ENCODE data around the gene PSMG1. TPM values are rescaled to one million over a fixed set of nuclear protein-coding genes. Genes with fewer than 3 reads are reported as not detected.

PSMG1 gene
- total RNA-seq, 1 donor from 2014 or later = 23.7 TPM

DNA sequence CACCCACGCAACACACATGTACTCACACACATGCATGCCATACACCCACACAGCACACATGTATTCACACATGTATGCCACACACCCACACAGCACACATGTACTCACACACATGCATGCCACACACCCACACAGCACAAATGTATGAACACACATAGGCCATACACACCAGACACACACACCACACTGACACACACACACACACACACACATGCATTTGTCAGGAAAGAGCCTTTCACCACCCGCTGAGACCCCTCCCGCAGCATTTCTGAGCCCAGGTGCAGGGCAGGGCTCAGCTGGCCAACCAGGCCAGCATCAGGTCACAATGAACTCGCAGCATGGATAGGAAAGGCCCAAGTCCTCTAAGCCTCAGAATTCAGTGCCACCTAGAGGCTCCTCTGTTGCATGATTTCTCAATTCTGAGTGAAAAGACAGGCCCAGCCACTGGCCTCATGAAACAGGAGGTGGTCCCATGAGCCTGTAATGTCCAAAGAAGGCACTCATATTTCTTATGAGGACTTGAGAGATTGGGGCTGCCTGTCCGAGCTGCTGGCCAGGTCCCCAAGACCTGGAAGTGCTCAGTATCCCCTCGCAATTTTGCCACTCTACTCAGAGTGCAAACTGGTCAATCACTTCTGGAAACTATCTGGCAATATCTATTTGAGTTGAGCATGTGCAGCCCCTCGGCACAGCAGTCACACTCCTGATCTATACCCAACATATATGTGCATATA lies 57.3 kb downstream of the PSMG1 start:
- DNase-seq (no peak), ATAC-seq (ENCODE audit: low read depth) (no peak)
- peaks cover 12% of the 10 kb centered on the region for H3K9me3 Mint-ChIP-seq
- no peak overlapping the region for H3K27ac Mint-ChIP-seq
- H3K4me1 Mint-ChIP-seq = no peaks in the 10 kb centered on the region
- no peaks in the 10 kb centered on the region for H3K36me3 Mint-ChIP-seq (ENCODE audit: low read depth)
- intact Hi-C loops (cut with micrococcal nuclease) = loop anchor here (1.0 kb wide), 1 partner anchor 392 kb away; no protein-coding TSS in a partner anchor
- H3K27me3 Mint-ChIP-seq = no peaks in the 10 kb centered on the region
- ChIA-PET POLR2A (no interaction called here), CTCF (interaction anchor here (1.0 to 2.0 kb wide), 2 partner anchors 12 to 392 kb away, joined by 5 read pairs; no protein-coding TSS in a partner anchor)
- no peak for TF ChIP-seq CTCF (IDR thresholded peaks at IDR 0.05)
- no peak overlapping the region for H3K4me3 Mint-ChIP-seq

Other genes with a start within 250 kb of the PSMG1 start
- 36.9 and 40.3 TPM in 2 replicates for gene BRWD1, start 130.2 kb upstream of the PSMG1 start, total RNA-seq
- 344 and 443 TPM in 2 replicates for gene HMGN1, start 165.6 kb upstream of the PSMG1 start, total RNA-seq